K562 (cell line): Measurements from ENCODE around the gene UBE2O. TPM values are rescaled to one million over a fixed set of nuclear protein-coding genes. Genes with fewer than 3 reads are reported as not detected.

Experiments used
- ATF3 ChIP-seq, 2 experiments: fragments of 450-650 bp in 1 of 2; sonication (generic) in 1 of 2; formaldehyde crosslinking in 1 of 2; IDR thresholded peaks in 1 of 2; conservative IDR thresholded peaks in 1 of 2; 2 replicates each; pipeline versions ENCODE4 v1.6.1 to v1.8.1; 2016 to 2023; ENCODE audit warnings: mild to moderate bottlenecking in 2 of 2, moderate library complexity in 2 of 2, inconsistent platforms in 1 of 2, missing genetic modification reagents in 1 of 2
- CBFA2T2 ChIP-seq: fragments of 450-650 bp; conservative IDR thresholded peaks from 2 replicates; pipeline ENCODE4 v1.6.1; 2017; ENCODE audit warnings: mild to moderate bottlenecking
- CUX1 ChIP-seq: fragments of 200-800 bp; sonication (Bioruptor generic); IDR thresholded peaks from 2 replicates; pipeline ENCODE4 v1.6.1; 2016; ENCODE audit warnings: missing genetic modification characterization, missing compliant biosample characterization
- DIDO1 ChIP-seq: fragments of 450-650 bp; IDR thresholded peaks from 2 replicates; pipeline ENCODE4 v1.6.1; 2016; ENCODE audit warnings: low read depth, missing biosample characterization, missing genetic modification characterization
- EGR1 ChIP-seq: fragments of 450-650 bp; conservative IDR thresholded peaks from 2 replicates; pipeline ENCODE4 v1.6.1; 2017; ENCODE audit warnings: mild to moderate bottlenecking
- JUND ChIP-seq, 2 experiments: IDR thresholded peaks; 2 replicates in 1 of 2; 3 replicates in 1 of 2; pipeline ENCODE4 v1.6.1; 2011; ENCODE audit warnings: borderline replicate concordance in 2 of 2, low read depth in 2 of 2, low read length in 2 of 2, improper control_type of control experiment in 1 of 2, missing biosample characterization in 1 of 2, missing genetic modification characterization in 1 of 2, missing genetic modification reagents in 1 of 2
- PHF20 ChIP-seq: fragments of 450-650 bp; IDR thresholded peaks from 2 replicates; pipeline ENCODE4 v1.6.1; 2018; ENCODE audit not compliant: partially characterized antibody
- RERE ChIP-seq: sonication (generic); formaldehyde crosslinking; IDR thresholded peaks from 2 replicates; pipeline ENCODE4 v1.8.0; 2023; ENCODE audit warnings: missing genetic modification reagents, mild to moderate bottlenecking, borderline replicate concordance
- TEAD2 ChIP-seq: fragments of 450-650 bp; IDR thresholded peaks from 2 replicates; pipeline ENCODE4 v1.6.1; 2016; ENCODE audit warnings: missing genetic modification characterization, control low read depth, missing compliant biosample characterization
- ZBTB1 ChIP-seq: sonication (generic); formaldehyde crosslinking; IDR thresholded peaks from 2 replicates; pipeline ENCODE4 v1.8.1; 2023; ENCODE audit warnings: missing genetic modification reagents, low read depth, mild to moderate bottlenecking, borderline replicate concordance
- ZNF280B ChIP-seq: fragments of 250-450 bp; sonication (Bioruptor Pico); IDR thresholded peaks from 2 replicates; pipeline ENCODE4 v1.5.1; 2021; ENCODE audit warnings: mild to moderate bottlenecking
- ZNF384 ChIP-seq: IDR thresholded peaks from 2 replicates; pipeline ENCODE4 v1.6.1; 2012; ENCODE audit warnings: low read depth, low read length, improper control_type of control experiment
- polyA plus RNA-seq, 8 experiments: library from polyadenylated mRNA; depleted of rRNA in 4 of 8; stranded (reverse) in 5 of 8; unstranded in 3 of 8; fragments of >200 nt; fragmentation: Nextera tagmentation in 2 of 8; fragmentation: Illumina TruSeq in 1 of 8; extraction: Ambion mirVana in 2 of 8; extraction: Trizol in 1 of 8; gene quantifications; 2 replicates each; pipeline versions ENCODE4 v1.2.1 to v1.2.3, GENCODE V29; 2011 to 2014; ENCODE audit warnings: inconsistent platforms in 1 of 8, missing spikeins in 1 of 8
- total RNA-seq, 7 experiments: library from RNA; depleted of rRNA in 6 of 7; stranded (reverse); fragments of >200 nt in 6 of 7; fragmentation: Illumina TruSeq in 2 of 7; extraction: Trizol in 2 of 7; gene quantifications; 2 replicates each; pipeline versions ENCODE4 v1.2.1 to v1.2.3, GENCODE V29; 2011 to 2021; ENCODE audit warnings: low replicate concordance in 1 of 7

Gene UBE2O
- total and polyA plus RNA-seq, 9 of the 15 experiments (the other 6 are each of a cell fraction or from before 2014, with no cell fraction given): 1.6 to 39.7 (median 13.3) TPM

GRCh38 chr17:76405967-76406647 is 46.8 kb downstream of the UBE2O start (continued):
- TF ChIP-seq JUND (IDR thresholded peaks at IDR 0.05; ENCODE audit: borderline replicate concordance, low read depth, low read length) (peak; percentile 81), JUND (tag; IDR thresholded peaks at IDR 0.05; ENCODE audit: borderline replicate concordance, low read depth, low read length) (peak; percentile 18; the same call in 1 of the 3 replicates), ZNF384 (peak; percentile 38; the same call in 1 of the 2 replicates), PHF20 (peak; percentile 52), DIDO1 (0 out of 2 replicates have a peak, but pooled peaks have one; percentile 19), ZNF280B (CRISPR knock-in tag) (no peak), TEAD2 (peak; percentile 43; the same call in 1 of the 2 replicates), RERE (0 out of 2 replicates have a peak, but pooled peaks have one; percentile 95), EGR1 (peak; percentile 47), ATF3 (IDR thresholded peaks at IDR 0.05) (peak; percentile 53; the same call in 1 of the 2 replicates), ATF3 (CRISPR knock-in tag; conservative IDR thresholded peaks at IDR 0.05) (no peak), ZBTB1 (CRISPR knock-in tag) (no peak), CBFA2T2 (peak; percentile 100), CUX1 (CRISPR knock-in tag) (peak; percentile 94)
